Stimulated activated CD4-positive, alpha-beta T cell treated with anti-CD3 and anti-CD28 coated beads, TNF-alpha, amount 100 ng/mL, for 48 hours (primary cell): ENCODE measurements around the gene CCDC12.
"Not testable (repeated sequence)": the region's sequence is repeated elsewhere in the genome, so short reads cannot be mapped to it uniquely, and the experiment has no call there.

ENCODE experiments used
- DNase-seq, 3 donors: peaks; one replicate each; pipeline ENCODE4 v3.0.0-alpha.2; 2020; ENCODE audit warnings: low read depth in 3 of 3

Gene CCDC12

GRCh38 chr3:46979958-46980497 is 3.5 kb upstream of the CCDC12 start:
- DNase-seq, result no peak

DNA sequence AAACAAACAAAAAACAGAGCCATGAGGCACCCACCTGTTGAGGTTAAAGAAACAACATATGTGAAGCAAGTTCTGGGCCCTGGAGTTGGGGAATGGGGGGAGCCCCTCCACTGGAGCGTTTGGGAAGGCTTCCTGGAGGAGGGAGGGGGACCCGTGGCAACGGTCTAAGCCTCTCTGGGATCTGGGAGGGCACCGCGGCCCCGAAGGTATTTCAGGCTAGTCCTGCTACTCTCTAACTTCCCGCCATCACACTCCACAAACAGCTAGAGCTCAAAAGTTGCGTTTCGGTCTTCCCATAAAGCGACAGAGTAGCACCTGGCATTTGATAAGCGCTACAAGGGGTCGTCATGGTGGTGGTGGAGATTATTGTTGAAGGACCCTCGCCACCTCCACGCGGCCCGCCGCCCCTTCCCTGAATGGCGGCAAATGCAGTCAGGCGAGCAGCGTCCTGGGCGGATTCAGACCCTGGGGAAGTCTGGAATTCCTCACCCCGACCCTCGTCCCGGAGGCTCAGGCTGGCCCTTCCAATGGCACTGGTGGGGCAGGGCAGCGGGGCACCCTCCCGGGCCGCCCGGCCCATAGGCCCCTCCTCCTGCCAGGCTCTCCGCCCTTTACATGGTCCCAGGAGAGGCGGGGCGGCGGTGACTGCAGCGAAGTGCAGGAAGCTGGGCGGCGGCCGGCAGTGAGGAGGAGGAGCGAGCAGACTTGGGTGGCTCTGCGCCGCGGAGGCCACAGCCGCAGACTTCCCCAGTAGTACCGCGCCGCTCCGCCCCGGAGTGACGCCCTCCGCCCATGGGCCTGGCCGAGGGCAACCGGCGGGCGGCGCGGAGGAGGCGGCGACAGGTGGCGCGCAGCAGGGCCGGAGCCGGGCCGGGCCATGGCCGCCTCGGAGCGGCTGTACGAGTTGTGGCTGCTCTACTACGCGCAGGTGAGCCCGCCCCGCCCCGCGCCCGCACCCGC is 2.7 kb upstream of the CCDC12 start, which contains the start of gene NBEAL2:
Gene NBEAL2, plus strand, starts transcription at position 682 of the 960 bp plus-strand sequence. Its CDS starts 196 bp downstream, at position 878.
- DNase-seq, result peak; percentile 92 to 98 (median 95)

DNA sequence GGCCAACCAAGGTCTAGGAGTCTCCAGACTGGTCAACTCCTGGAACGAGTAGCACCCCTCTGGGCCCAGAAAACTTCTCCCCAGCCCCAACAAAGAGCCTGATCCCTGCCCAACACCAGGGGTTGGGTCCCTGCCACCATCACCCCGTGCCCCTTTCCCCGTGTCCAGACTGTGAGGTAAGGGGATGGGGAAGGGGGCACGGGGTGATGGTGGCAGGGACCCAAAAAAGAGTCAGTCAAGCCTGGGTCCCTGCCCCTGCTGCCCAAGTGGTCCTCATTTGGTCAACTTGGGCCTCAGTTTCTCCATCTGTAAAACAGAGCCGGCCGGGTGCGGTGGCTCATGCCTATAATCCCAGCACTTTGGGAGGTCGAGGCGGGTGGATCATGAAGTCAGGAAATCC is 1.8 kb upstream of the CCDC12 start:
- DNase-seq, result no peak

GRCh38 chr3:46977811-46978195 is 1.3 kb upstream of the CCDC12 start:
- no peak for DNase-seq

DNA sequence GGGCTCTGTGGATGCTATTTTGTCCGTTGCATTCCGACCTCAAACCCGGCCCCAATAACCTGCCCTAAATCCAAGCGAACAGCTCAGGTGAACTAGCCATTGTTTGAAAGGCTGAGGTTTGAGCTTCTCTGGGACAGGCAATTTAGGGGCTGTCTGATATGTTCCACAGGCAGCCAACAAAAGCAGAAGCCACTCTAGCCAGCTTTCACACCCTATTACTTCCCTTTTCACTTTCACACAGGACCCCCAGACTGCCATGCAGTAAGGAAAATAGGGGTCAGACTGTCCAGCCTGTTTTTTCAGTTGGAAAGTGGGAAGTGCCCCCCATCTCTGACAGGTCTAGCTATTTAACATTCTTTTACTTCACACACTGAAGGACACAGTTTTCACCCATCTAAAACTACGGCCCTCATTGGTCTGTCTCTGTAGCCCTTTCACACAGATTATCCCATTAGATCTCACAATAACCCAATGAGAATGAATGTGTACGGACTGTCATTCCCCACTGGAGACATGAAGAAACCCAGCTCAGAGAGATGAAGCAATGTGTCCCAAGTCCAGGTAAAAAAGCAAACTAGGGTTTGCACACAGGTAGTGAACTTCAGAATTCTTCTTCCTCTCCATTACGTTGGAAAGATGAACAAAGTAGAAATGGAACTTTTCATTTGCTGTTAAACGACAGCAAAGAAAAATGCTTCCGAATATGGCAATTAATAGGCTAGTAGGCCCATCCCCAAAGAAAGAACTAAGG is 1.9 kb downstream of the CCDC12 start:
- DNase-seq, result no peak

GRCh38 chr3:46972396-46972795 is 4.1 kb downstream of the CCDC12 start:
- DNase-seq, result no peak

DNA sequence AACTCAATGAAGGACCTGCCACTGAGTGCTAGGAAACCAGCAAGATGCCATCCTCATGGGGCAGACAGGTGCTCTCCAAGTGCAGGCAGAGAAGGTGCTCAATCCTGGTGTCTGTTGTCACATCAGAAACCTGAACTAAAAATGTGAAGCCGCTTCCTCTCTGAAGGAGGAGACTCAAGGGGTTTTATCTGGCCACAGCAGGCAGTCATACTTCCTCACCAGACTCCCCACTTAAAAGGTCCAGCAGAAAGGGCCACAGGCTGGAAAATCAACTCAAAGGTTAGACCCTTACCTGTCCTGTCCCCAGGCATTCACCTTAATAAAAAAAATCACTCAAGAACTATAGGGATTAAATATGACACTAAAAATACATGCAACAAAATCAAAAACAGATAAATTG is 4.8 kb downstream of the CCDC12 start:
- no peak for DNase-seq

GRCh38 chr3:46971151-46971550 is 5.4 kb downstream of the CCDC12 start:
- DNase-seq, result no peak

GRCh38 chr3:46970391-46971091 is 6.0 kb downstream of the CCDC12 start:
- no peak for DNase-seq

DNA sequence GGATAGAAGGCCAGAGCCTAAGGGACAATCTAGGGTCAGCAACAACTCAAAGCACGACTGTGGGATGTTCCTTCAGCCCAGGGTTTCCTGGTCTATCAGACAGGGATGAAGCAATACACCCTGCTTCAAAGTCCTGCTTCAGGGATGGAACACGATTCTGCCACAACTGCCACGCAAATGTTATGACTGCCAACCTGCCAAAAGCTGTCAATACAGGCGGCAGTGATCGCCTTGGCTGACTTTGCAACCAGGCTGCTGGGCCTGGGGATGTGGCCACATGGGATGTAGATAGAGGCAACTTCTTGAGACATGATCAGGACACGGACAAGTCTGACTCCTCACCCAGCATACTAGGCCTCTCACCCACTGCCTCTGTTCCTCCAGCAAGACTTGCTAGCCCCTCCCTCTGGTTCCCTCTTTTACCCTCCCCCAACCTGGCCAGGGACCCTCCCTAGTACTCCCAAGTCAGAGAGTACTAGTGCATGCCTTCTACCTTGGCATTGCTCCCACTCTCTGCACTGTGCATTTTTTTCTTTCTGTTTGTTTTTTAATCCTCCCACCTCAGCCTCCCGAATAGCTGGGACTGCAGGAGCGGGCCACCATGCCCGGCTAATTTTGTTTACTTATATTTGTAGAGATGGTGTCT is 7.6 kb downstream of the CCDC12 start:
- DNase-seq, result no peak

- no peak for DNase-seq
These were observed 9.7 kb downstream of the CCDC12 start for GRCh38 chr3:46966811-46967210.

DNA sequence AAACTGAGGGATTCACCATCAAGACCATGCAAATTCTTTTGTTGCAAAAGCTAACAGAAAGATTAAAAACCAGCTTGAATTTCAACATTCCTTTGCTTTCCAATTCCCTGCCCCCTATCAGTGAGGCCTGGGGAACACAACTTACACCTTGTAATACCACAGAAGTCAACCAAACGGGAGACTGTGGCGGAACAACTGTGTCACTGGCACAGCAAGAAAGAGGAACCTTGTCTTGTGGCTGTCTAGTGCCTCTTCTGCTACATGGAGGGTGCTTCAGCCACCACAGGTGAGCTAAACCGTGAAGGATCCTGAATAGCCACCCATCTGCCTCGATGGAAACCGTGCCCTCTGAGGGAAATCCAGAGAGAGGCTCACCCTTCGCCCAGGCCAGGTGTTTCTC is 11.4 kb downstream of the CCDC12 start:
- no peak for DNase-seq

- not testable (repeated sequence) for DNase-seq
These were observed 12.4 kb downstream of the CCDC12 start for GRCh38 chr3:46964038-46964590.

DNA sequence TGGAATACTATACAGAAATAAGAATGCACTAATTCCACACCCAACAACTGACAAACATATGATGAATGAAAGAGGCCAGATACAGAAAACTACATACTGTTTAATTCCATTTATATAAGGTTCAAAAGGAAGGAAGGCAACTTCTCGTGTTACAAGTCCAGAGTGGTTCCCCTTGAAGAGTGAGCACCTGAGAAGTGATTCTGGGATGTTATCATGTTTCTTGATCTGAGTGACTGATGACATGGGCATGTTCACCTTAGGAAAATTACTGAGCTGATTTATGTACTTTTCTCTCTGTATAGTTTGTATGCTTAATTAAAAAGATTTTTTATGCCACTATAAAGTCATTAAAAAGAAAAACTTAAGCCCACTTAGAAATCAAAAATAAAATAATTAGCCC is 13.6 kb downstream of the CCDC12 start:
- no peak for DNase-seq

- DNase-seq, result no peak
These were observed 14.1 kb downstream of the CCDC12 start for GRCh38 chr3:46962427-46962826.

DNA sequence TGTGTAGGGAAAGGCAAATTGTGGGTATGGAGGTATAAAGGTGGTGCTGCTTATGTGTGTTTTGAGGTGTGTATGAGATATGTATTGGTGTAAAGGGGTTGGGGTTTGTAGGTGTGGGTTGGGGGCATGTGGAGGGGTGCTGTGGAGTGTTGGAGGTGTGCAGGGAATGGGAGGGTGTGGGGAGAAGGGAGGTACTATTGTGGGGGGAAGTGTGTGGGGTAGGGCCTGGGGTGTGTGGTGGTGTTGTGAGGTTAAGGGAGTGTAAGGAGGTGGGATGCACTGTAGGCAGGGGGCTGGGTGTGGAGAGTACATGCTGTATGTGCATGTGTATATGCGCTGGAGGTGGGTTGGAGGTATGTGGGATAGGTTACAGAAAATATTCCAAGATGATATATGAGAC is 15.7 kb downstream of the CCDC12 start:
- DNase-seq, result no peak

GRCh38 chr3:46960081-46960701 is 16.4 kb downstream of the CCDC12 start:
- no peak for DNase-seq

DNA sequence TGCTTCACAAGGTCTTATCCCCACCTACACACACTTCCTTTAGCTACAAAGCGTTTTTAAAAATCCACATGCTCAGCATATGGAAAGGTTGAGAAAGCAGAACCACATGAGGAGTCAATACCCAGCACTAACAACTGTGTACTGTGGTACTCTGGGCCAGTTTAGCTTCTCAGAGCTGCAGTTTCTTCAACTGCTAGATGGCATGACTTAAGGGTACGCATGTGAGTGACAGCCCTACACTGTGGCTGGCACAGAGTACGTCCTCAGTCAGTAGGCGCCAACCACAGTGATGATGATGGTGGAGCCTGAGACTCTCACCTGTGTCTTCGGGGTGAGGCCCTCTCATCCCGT is 17.4 kb downstream of the CCDC12 start:
- no peak for DNase-seq

GRCh38 chr3:46958467-46959160 is 17.9 kb downstream of the CCDC12 start:
- DNase-seq, result no peak
